ENCODE results near the gene RET.

GRCh38 chr10:43082746-43083145, 5.9 kb downstream of the RET start:
- TF ChIP-seq CTCF (conservative IDR thresholded peaks at IDR 0.05; ENCODE audit: low read depth, low read length) (no peak), EZH2 (IDR thresholded peaks at IDR 0.05; ENCODE audit: borderline replicate concordance, low read depth, low read length, poor library complexity, severe bottlenecking) (no peak)
